GM19452 (cell line): ENCODE measurements around the gene LRRC4C.

Source experiments
- ATAC-seq: cut with Tn5 transposase; IDR thresholded peaks from one replicate; pipeline ENCODE4 v1.9.1; 2021; ENCODE audit not compliant: unreplicated experiment

The LRRC4C gene

GRCh38 chr11:41133023-41133422 lies 326.4 kb downstream of the LRRC4C start:
- ATAC-seq, result no peak

- no peak for ATAC-seq
Measured at GRCh38 chr11:41121600-41121999, 337.9 kb downstream of the LRRC4C start.

GRCh38 chr11:41119484-41119883 lies 340.0 kb downstream of the LRRC4C start:
- ATAC-seq, result no peak

GRCh38 chr11:41118521-41118920 lies 340.9 kb downstream of the LRRC4C start:
- no peak for ATAC-seq

- no peak for ATAC-seq
Measured at GRCh38 chr11:41116970-41117369, 342.5 kb downstream of the LRRC4C start.

GRCh38 chr11:41115066-41115465 lies 344.4 kb downstream of the LRRC4C start:
- ATAC-seq, result no peak

GRCh38 chr11:41113160-41113559 lies 346.3 kb downstream of the LRRC4C start:
- no peak for ATAC-seq

GRCh38 chr11:41110527-41110926 lies 348.9 kb downstream of the LRRC4C start:
- ATAC-seq, result no peak

GRCh38 chr11:41102471-41102870 lies 357.0 kb downstream of the LRRC4C start:
- no peak for ATAC-seq

GRCh38 chr11:41099654-41100053 lies 359.8 kb downstream of the LRRC4C start:
- ATAC-seq, result no peak

GRCh38 chr11:41085123-41085522 lies 374.3 kb downstream of the LRRC4C start:
- no peak for ATAC-seq

GRCh38 chr11:41081756-41082285 lies 377.6 kb downstream of the LRRC4C start:
- ATAC-seq, result no peak

- ATAC-seq, result no peak
Measured at GRCh38 chr11:41074318-41074717, 385.1 kb downstream of the LRRC4C start.

- ATAC-seq, result no peak
Measured at GRCh38 chr11:41065432-41065831, 394.0 kb downstream of the LRRC4C start.

GRCh38 chr11:41058138-41058537 lies 401.3 kb downstream of the LRRC4C start:
- no peak for ATAC-seq

- ATAC-seq, result no peak
Measured at GRCh38 chr11:41056892-41057569, 402.4 kb downstream of the LRRC4C start.

- no peak for ATAC-seq
Measured at GRCh38 chr11:41053894-41054293, 405.6 kb downstream of the LRRC4C start.

GRCh38 chr11:41051919-41052635 lies 407.4 kb downstream of the LRRC4C start:
- no peak for ATAC-seq

GRCh38 chr11:41050791-41051190 lies 408.7 kb downstream of the LRRC4C start:
- no peak for ATAC-seq

- no peak for ATAC-seq
Measured at GRCh38 chr11:41047229-41047628, 412.2 kb downstream of the LRRC4C start.

- ATAC-seq, result no peak
Measured at GRCh38 chr11:41045266-41045665, 414.2 kb downstream of the LRRC4C start.

GRCh38 chr11:41044747-41045146 lies 414.7 kb downstream of the LRRC4C start:
- no peak for ATAC-seq
